GM10266 (cell line): ENCODE data around the gene FHAD1.

Experiments used
- DNase-seq: peaks from one replicate; pipeline ENCODE4 v3.0.0; 2012; ENCODE audit errors: extremely low spot score
- CTCF ChIP-seq: IDR thresholded peaks from 2 replicates; pipeline ENCODE4 v1.5.1; 2012; ENCODE audit warnings: mild to moderate bottlenecking, low read depth; ENCODE audit not compliant: control insufficient read depth, insufficient read depth; ENCODE audit errors: missing control alignments

The FHAD1 gene

DNA sequence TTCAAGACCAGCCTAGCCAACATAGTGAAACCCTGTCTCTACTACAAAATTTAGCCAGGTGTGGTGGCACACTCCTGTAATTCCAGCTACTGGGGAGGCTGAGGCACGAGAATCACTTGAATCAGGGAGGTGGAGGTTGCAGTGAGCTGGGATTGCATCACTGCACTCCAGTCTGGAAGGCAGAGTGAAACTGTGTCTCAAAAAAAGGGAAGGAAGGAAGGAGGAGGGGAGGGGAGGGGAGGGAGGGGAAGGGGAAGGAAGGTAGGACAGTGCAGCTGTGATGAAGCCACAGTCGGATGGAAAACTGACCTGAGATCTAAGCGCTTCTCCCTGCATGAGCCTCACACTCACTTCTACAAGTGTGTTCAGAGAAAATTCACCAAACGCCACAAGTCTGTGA is 22.0 kb upstream of the FHAD1 start:
- DNase-seq, result no peak
- TF ChIP-seq CTCF, result no peak

GRCh38 chr1:15225461-15225860 is 21.6 kb upstream of the FHAD1 start:
- TF ChIP-seq CTCF, result no peak
- no peak for DNase-seq

- DNase-seq, result no peak
- no peak for TF ChIP-seq CTCF
These were observed 20.4 kb upstream of the FHAD1 start for GRCh38 chr1:15226388-15227255.

GRCh38 chr1:15229707-15230131 is 17.3 kb upstream of the FHAD1 start:
- TF ChIP-seq CTCF, result no peak
- DNase-seq, result no peak

GRCh38 chr1:15231714-15232201 is 15.3 kb upstream of the FHAD1 start:
- no peak for TF ChIP-seq CTCF

DNA sequence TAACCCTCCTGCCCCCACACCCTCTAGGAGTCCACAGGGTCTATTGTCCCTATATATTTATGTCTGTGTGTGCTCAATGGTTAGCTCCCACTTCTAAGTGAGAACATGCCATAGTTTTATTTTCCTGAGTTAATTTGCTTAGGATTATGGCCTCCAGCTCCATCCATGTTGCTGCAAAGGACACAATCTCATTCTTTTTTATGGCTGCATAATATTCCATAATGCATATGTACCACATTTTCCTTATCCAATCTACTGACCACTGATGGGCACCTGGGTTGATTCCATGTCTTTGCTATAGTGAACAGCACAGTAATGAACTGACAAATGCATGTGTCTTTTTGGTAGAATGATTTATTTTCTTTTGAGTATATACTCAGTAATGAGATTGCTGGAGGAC is 13.3 kb upstream of the FHAD1 start:
- DNase-seq, result no peak
- no peak for TF ChIP-seq CTCF

More at GRCh38 chr1:15231714-15232201, 15.3 kb upstream of the FHAD1 start:
- peak; percentile 38 for DNase-seq

DNA sequence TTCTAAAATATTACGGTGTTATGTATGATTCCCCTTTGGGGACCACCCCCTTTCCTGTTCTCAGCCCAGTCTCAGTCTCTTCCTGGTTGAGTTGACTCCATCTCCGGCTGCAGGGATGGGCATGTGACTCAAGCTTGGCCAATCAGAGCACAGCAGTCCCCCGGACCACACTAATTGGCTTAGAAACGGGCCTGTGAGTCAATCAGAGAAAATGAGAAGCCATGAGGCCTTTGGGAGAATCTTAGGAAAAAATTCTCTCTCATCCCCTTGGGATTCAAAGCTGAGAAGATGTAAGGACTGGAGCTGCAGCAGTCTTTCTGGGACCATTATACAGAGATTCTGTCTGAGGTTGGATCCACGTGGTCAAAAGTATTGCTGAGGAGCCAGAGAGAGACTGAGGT is 10.7 kb upstream of the FHAD1 start:
- DNase-seq, result no peak
- TF ChIP-seq CTCF, result no peak
